Measurements from ENCODE around the gene WNT6. TPM values are rescaled to one million over a fixed set of nuclear protein-coding genes. Genes with fewer than 3 reads are reported as not detected.

The WNT6 gene
- total RNA-seq, 4 donors from 2014 or later, result 0.73 to 0.76 TPM; not detected in 2

DNA sequence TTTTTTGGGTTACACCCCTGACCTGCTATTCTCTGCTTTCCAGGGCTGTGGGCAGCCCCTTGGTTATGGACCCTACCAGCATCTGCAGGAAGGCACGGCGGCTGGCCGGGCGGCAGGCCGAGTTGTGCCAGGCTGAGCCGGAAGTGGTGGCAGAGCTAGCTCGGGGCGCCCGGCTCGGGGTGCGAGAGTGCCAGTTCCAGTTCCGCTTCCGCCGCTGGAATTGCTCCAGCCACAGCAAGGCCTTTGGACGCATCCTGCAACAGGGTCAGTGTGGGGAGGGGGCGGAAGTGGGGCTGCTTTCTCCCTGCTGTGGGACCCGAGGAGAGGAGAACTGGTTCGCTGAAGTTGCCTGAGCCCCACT is 11.4 kb downstream of the WNT6 start:
- intact Hi-C loops (cut with DNase I), result no loop called here

GRCh38 chr2:218871345-218872302 is 12.0 kb downstream of the WNT6 start:
- no peak for TF ChIP-seq POLR2A (IDR thresholded peaks at IDR 0.05)
- no peak for TF ChIP-seq CTCF (IDR thresholded peaks at IDR 0.05)
- Histone ChIP-seq H3K36me3 (no peaks in the 10 kb centered on the region), H3K4me1 (peaks cover 0 to 25% (median 0%) of the 10 kb centered on the region in 3 donors), H3K27ac (no peak overlapping the region), H3K9me3 (no peaks in the 10 kb centered on the region), H3K27me3 (peaks cover 0 to 97% (median 0%) of the 10 kb centered on the region in 4 donors), H3K4me3 (peak overlapping the region in 2 of 4 donors; percentile 31 to 60)
- intact Hi-C loops (cut with DNase I), result no loop called here
- DNase-seq, result no peak
- 26 to 52% methylated on average over 10 to 20 of the region's 60 CpGs for WGBS, 2 donors

More for the DNA sequence above, 11.4 kb downstream of the WNT6 start:
- H3K4me3 ChIP-seq, result peak overlapping the region in 2 of 4 donors; percentile 31 to 60
- DNase-seq, result no peak
- H3K27me3 ChIP-seq, result peaks cover 0 to 97% (median 0%) of the 10 kb centered on the region in 4 donors
- H3K36me3 ChIP-seq, result no peaks in the 10 kb centered on the region
- H3K27ac ChIP-seq, result no peak overlapping the region
- H3K9me3 ChIP-seq, result no peaks in the 10 kb centered on the region
- WGBS, 2 donors, result 30% methylated on average over 2 of the region's 18 CpGs; no CpG with 5 or more reads in 1 of the 2 donors
- no peak for TF ChIP-seq POLR2A (IDR thresholded peaks at IDR 0.05)
- TF ChIP-seq CTCF (IDR thresholded peaks at IDR 0.05), result no peak
- H3K4me1 ChIP-seq, result peaks cover 0 to 28% (median 0%) of the 10 kb centered on the region in 3 donors

- Histone ChIP-seq H3K9me3 (no peaks in the 10 kb centered on the region), H3K27ac (no peak overlapping the region), H3K4me1 (peaks cover 0 to 25% (median 0%) of the 10 kb centered on the region in 3 donors), H3K27me3 (peaks cover 0 to 97% (median 0%) of the 10 kb centered on the region in 4 donors), H3K36me3 (no peaks in the 10 kb centered on the region), H3K4me3 (no peak overlapping the region)
- DNase-seq, result no peak
- no peak for TF ChIP-seq POLR2A (IDR thresholded peaks at IDR 0.05)
- no peak for TF ChIP-seq CTCF (IDR thresholded peaks at IDR 0.05)
- intact Hi-C loops (cut with DNase I), result no loop called here
- WGBS, 2 donors, result 50 to 65% methylated on average over 13 to 18 of the region's 22 CpGs
Observed at GRCh38 chr2:218872645-218873358, 13.2 kb downstream of the WNT6 start.

DNA sequence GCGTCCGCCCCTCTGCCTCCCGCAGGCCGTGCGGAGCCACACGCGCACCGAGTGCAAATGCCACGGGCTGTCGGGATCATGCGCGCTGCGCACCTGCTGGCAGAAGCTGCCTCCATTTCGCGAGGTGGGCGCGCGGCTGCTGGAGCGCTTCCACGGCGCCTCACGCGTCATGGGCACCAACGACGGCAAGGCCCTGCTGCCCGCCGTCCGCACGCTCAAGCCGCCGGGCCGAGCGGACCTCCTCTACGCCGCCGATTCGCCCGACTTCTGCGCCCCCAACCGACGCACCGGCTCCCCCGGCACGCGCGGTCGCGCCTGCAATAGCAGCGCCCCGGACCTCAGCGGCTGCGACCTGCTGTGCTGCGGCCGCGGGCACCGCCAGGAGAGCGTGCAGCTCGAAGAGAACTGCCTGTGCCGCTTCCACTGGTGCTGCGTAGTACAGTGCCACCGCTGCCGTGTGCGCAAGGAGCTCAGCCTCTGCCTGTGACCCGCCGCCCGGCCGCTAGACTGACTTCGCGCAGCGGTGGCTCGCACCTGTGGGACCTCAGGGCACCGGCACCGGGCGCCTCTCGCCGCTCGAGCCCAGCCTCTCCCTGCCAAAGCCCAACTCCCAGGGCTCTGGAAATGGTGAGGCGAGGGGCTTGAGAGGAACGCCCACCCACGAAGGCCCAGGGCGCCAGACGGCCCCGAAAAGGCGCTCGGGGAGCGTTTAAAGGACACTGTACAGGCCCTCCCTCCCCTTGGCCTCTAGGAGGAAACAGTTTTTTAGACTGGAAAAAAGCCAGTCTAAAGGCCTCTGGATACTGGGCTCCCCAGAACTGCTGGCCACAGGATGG is 14.0 kb downstream of the WNT6 start:
- TF ChIP-seq POLR2A (IDR thresholded peaks at IDR 0.05) (no peak), CTCF (IDR thresholded peaks at IDR 0.05) (no peak)
- Histone ChIP-seq H3K36me3 (no peaks in the 10 kb centered on the region), H3K4me3 (no peak overlapping the region), H3K4me1 (peaks cover 0 to 28% (median 0%) of the 10 kb centered on the region in 3 donors), H3K27me3 (peaks cover 0 to 98% (median 0%) of the 10 kb centered on the region in 4 donors), H3K9me3 (no peaks in the 10 kb centered on the region), H3K27ac (no peak overlapping the region)
- intact Hi-C loops (cut with DNase I), result no loop called here
- no peak for DNase-seq
- 52 to 68% methylated on average over 12 to 13 of the region's 86 CpGs for WGBS, 2 donors

Measured in esophagus squamous epithelium (tissue), 5 donors.